ENCODE results near the gene NSL1.

DNA sequence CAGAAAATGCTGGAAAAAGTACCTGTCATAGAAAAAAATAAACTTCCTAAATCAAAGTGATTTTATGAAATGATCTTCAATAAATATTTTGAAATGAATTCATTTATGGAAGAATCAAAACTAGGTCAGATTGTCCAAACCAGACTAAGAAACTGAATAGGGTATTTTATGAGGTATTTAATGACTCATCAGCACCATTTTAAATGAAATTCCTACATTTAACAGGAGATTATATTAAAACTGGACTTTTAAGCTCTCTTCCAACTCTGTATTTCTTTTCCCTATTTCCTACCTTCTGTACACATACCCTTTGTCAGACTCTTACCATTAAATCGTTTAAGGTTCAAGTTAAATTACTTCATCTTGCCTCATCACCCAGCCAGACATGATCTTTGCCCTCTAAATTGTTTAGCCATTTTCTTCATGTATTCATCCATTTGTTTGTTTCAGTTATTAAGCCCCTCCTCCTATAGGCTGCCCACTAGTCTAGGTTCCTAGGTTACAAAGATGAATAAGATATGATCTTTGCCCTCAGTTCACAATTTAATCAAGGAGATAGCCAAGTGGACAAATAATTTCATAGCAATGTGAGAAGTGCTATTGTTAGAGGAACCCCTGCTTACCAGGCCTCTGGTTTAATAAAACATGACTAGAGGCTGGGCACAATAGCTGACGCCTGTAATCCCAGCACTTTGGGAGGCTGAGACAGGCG is 25.1 kb upstream of the NSL1 start:
- TF ChIP-seq CTCF (IDR thresholded peaks at IDR 0.05) (no peak), EP300 (IDR thresholded peaks at IDR 0.05) (no peak), POLR2AphosphoS5 (IDR thresholded peaks at IDR 0.05) (no peak), POLR2A (IDR thresholded peaks at IDR 0.05) (no peak)
